Measurements from ENCODE around the gene PTPRG. TPM values are rescaled to one million over a fixed set of nuclear protein-coding genes. Genes with fewer than 3 reads are reported as not detected.

The PTPRG gene
- total RNA-seq, 2 experiments from 2014 or later: not detected

GRCh38 chr3:62110443-62111225 is 549.3 kb downstream of the PTPRG start:
- H3K4me3 Mint-ChIP-seq: no peak overlapping the region
- H3K9me3 Mint-ChIP-seq (ENCODE audit: insufficient read depth): no peaks in the 10 kb centered on the region
- no peaks in the 10 kb centered on the region for H3K4me1 Mint-ChIP-seq (ENCODE audit: low read depth)
- CTCF ChIA-PET: no interaction called here
- ATAC-seq (no peak), DNase-seq (no peak)
- H3K36me3 Mint-ChIP-seq (ENCODE audit: low read depth): no peaks in the 10 kb centered on the region
- POLR2A ChIA-PET: no interaction called here
- H3K27me3 Mint-ChIP-seq (ENCODE audit: low read depth): no peaks in the 10 kb centered on the region
- H3K27ac Mint-ChIP-seq: no peak overlapping the region

- POLR2A ChIA-PET: no interaction called here
- H3K27ac Mint-ChIP-seq: no peak overlapping the region
- ATAC-seq (no peak), DNase-seq (no peak)
- H3K9me3 Mint-ChIP-seq (ENCODE audit: insufficient read depth): no peaks in the 10 kb centered on the region
- no peaks in the 10 kb centered on the region for H3K27me3 Mint-ChIP-seq (ENCODE audit: low read depth)
- no peaks in the 10 kb centered on the region for H3K36me3 Mint-ChIP-seq (ENCODE audit: low read depth)
- H3K4me3 Mint-ChIP-seq: no peak overlapping the region
- CTCF ChIA-PET: no interaction called here
- H3K4me1 Mint-ChIP-seq (ENCODE audit: low read depth): no peaks in the 10 kb centered on the region
Measured at GRCh38 chr3:62113092-62113491, 551.7 kb downstream of the PTPRG start.

- Mint-ChIP-seq H3K27me3 (ENCODE audit: low read depth) (no peaks in the 10 kb centered on the region), H3K27ac (no peak overlapping the region), H3K36me3 (ENCODE audit: low read depth) (no peaks in the 10 kb centered on the region), H3K9me3 (ENCODE audit: insufficient read depth) (no peaks in the 10 kb centered on the region), H3K4me1 (ENCODE audit: low read depth) (no peaks in the 10 kb centered on the region), H3K4me3 (no peak overlapping the region)
- ChIA-PET POLR2A (no interaction called here), CTCF (no interaction called here)
- ATAC-seq: no peak
- DNase-seq: no peak
Measured at GRCh38 chr3:62114763-62115162, 553.4 kb downstream of the PTPRG start.

GRCh38 chr3:62117903-62118548 is 556.7 kb downstream of the PTPRG start:
- Mint-ChIP-seq H3K36me3 (ENCODE audit: low read depth) (no peaks in the 10 kb centered on the region), H3K4me3 (no peak overlapping the region), H3K27ac (no peak overlapping the region), H3K4me1 (ENCODE audit: low read depth) (no peaks in the 10 kb centered on the region), H3K27me3 (ENCODE audit: low read depth) (no peaks in the 10 kb centered on the region), H3K9me3 (ENCODE audit: insufficient read depth) (peaks cover 5% of the 10 kb centered on the region)
- DNase-seq: no peak
- ChIA-PET CTCF (no interaction called here), POLR2A (no interaction called here)
- no peak for ATAC-seq

GRCh38 chr3:62119139-62119538 is 557.8 kb downstream of the PTPRG start:
- Mint-ChIP-seq H3K9me3 (ENCODE audit: insufficient read depth) (peaks cover 9% of the 10 kb centered on the region), H3K27ac (no peak overlapping the region), H3K4me3 (no peak overlapping the region), H3K4me1 (ENCODE audit: low read depth) (no peaks in the 10 kb centered on the region), H3K27me3 (ENCODE audit: low read depth) (no peaks in the 10 kb centered on the region), H3K36me3 (ENCODE audit: low read depth) (no peaks in the 10 kb centered on the region)
- DNase-seq: no peak
- ChIA-PET CTCF (no interaction called here), POLR2A (no interaction called here)
- no peak for ATAC-seq

GRCh38 chr3:62122819-62123218 is 561.4 kb downstream of the PTPRG start:
- DNase-seq (no peak), ATAC-seq (no peak)
- no peaks in the 10 kb centered on the region for H3K27me3 Mint-ChIP-seq (ENCODE audit: low read depth)
- CTCF ChIA-PET: no interaction called here
- H3K9me3 Mint-ChIP-seq (ENCODE audit: insufficient read depth): peaks cover 9% of the 10 kb centered on the region
- no peaks in the 10 kb centered on the region for H3K36me3 Mint-ChIP-seq (ENCODE audit: low read depth)
- no peaks in the 10 kb centered on the region for H3K4me1 Mint-ChIP-seq (ENCODE audit: low read depth)
- no peak overlapping the region for H3K4me3 Mint-ChIP-seq
- POLR2A ChIA-PET: no interaction called here
- H3K27ac Mint-ChIP-seq: no peak overlapping the region

- H3K36me3 Mint-ChIP-seq (ENCODE audit: low read depth): no peaks in the 10 kb centered on the region
- H3K4me3 Mint-ChIP-seq: no peak overlapping the region
- CTCF ChIA-PET: no interaction called here
- POLR2A ChIA-PET: no interaction called here
- no peaks in the 10 kb centered on the region for H3K4me1 Mint-ChIP-seq (ENCODE audit: low read depth)
- DNase-seq: no peak
- no peaks in the 10 kb centered on the region for H3K27me3 Mint-ChIP-seq (ENCODE audit: low read depth)
- no peak overlapping the region for H3K27ac Mint-ChIP-seq
- H3K9me3 Mint-ChIP-seq (ENCODE audit: insufficient read depth): peaks cover 6% of the 10 kb centered on the region
- ATAC-seq: no peak
Measured at GRCh38 chr3:62125380-62125779, 564.0 kb downstream of the PTPRG start.

GRCh38 chr3:62127116-62127515 is 565.7 kb downstream of the PTPRG start:
- DNase-seq (no peak), ATAC-seq (no peak)
- Mint-ChIP-seq H3K4me1 (ENCODE audit: low read depth) (no peaks in the 10 kb centered on the region), H3K27me3 (ENCODE audit: low read depth) (no peaks in the 10 kb centered on the region), H3K4me3 (no peak overlapping the region), H3K9me3 (ENCODE audit: insufficient read depth) (peaks cover 6% of the 10 kb centered on the region), H3K27ac (no peak overlapping the region), H3K36me3 (ENCODE audit: low read depth) (no peaks in the 10 kb centered on the region)
- CTCF ChIA-PET: no interaction called here
- POLR2A ChIA-PET: no interaction called here

GRCh38 chr3:62128051-62128450 is 566.7 kb downstream of the PTPRG start:
- Mint-ChIP-seq H3K9me3 (ENCODE audit: insufficient read depth) (peaks cover 3% of the 10 kb centered on the region), H3K36me3 (ENCODE audit: low read depth) (no peaks in the 10 kb centered on the region), H3K27me3 (ENCODE audit: low read depth) (no peaks in the 10 kb centered on the region), H3K4me3 (no peak overlapping the region), H3K27ac (no peak overlapping the region), H3K4me1 (ENCODE audit: low read depth) (no peaks in the 10 kb centered on the region)
- ChIA-PET CTCF (no interaction called here), POLR2A (no interaction called here)
- DNase-seq: no peak
- no peak for ATAC-seq

GRCh38 chr3:62128681-62129080 is 567.3 kb downstream of the PTPRG start:
- Mint-ChIP-seq H3K27ac (no peak overlapping the region), H3K27me3 (ENCODE audit: low read depth) (no peaks in the 10 kb centered on the region), H3K4me1 (ENCODE audit: low read depth) (no peaks in the 10 kb centered on the region), H3K9me3 (ENCODE audit: insufficient read depth) (no peaks in the 10 kb centered on the region), H3K4me3 (no peak overlapping the region), H3K36me3 (ENCODE audit: low read depth) (no peaks in the 10 kb centered on the region)
- DNase-seq (no peak), ATAC-seq (no peak)
- CTCF ChIA-PET: no interaction called here
- POLR2A ChIA-PET: no interaction called here

- Mint-ChIP-seq H3K4me1 (ENCODE audit: low read depth) (no peaks in the 10 kb centered on the region), H3K27me3 (ENCODE audit: low read depth) (peaks cover 4% of the 10 kb centered on the region), H3K9me3 (ENCODE audit: insufficient read depth) (no peaks in the 10 kb centered on the region), H3K27ac (no peak overlapping the region), H3K36me3 (ENCODE audit: low read depth) (no peaks in the 10 kb centered on the region), H3K4me3 (no peak overlapping the region)
- ChIA-PET POLR2A (no interaction called here), CTCF (no interaction called here)
- ATAC-seq (no peak), DNase-seq (no peak)
Measured at GRCh38 chr3:62131050-62131449, 569.7 kb downstream of the PTPRG start.

- Mint-ChIP-seq H3K9me3 (ENCODE audit: insufficient read depth) (no peaks in the 10 kb centered on the region), H3K4me1 (ENCODE audit: low read depth) (no peaks in the 10 kb centered on the region), H3K4me3 (no peak overlapping the region), H3K27me3 (ENCODE audit: low read depth) (peaks cover 6% of the 10 kb centered on the region), H3K36me3 (ENCODE audit: low read depth) (no peaks in the 10 kb centered on the region), H3K27ac (no peak overlapping the region)
- CTCF ChIA-PET: no interaction called here
- no peak for ATAC-seq
- POLR2A ChIA-PET: no interaction called here
- no peak for DNase-seq
Measured at GRCh38 chr3:62131620-62132019, 570.2 kb downstream of the PTPRG start.

All from activated CD8-positive, alpha-beta T cell treated with anti-CD3 and anti-CD28 coated beads, Interleukin-2, amount 10 ng/mL, durations not matched to agents 7 days and 5 days (primary cell).